Stimulated activated CD4-positive, alpha-beta T cell treated with anti-CD3 and anti-CD28 coated beads, Interleukin-12 subunit alpha, Interleukin-12 subunit beta, amount 100 ng/mL, for 24 hours (primary cell): ENCODE results near the gene BEX2.
"Not testable (repeated sequence)": the region's sequence is repeated elsewhere in the genome, so short reads cannot be mapped to it uniquely, and the experiment has no call there.

Source experiments
- DNase-seq, 2 experiments: peaks; one replicate each; pipeline ENCODE4 v3.0.0-alpha.2; 2020; ENCODE audit warnings: low read depth in 2 of 2

Gene BEX2

DNA sequence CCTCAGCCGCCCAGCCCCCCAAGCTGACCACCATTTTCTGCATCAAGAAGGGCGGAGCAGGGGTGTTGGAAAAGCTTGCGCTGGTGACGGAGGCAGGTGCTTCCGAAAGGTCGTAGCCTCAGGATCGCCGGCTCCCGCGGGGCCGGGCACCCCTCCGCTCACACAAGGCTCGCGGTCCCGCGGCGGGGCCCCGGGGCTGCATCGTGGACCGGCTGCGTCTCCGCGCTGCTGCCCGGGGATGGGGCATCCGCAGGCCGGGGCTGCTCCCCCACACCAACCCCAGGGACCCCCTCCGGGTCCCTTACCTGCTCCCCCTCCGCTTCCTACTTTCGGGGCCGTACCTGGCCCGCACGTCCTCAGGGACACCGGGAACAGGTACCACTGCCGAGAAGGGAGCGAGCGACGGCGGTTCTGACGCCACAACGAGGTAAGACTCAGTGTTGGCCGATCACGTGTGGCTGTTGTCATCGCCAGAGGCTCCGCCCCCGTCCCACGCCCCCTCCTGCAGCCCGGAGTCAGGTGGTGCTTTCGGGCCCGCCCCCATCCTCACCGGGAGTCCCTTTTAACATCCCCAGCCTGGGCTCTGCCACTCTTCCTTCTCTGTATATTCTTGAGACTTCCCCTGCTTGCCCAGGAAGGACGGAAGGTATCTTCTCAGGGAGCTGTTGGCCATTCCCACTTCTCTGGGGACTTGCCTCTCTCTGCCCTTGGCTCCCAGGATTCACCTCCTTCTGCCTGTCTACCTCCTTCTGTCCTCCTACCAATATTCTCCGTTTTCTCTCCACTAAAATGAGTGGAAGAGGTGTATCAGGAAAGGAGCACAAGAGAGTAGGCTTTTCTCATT lies at the start of gene BEX2:
Gene BEX2 (minus strand): TSS at position 436 of the 844 bp plus-strand sequence. CDS start 1,014 bp downstream, outside the sequence.
- peak; percentile 50 to 74 for DNase-seq

DNA sequence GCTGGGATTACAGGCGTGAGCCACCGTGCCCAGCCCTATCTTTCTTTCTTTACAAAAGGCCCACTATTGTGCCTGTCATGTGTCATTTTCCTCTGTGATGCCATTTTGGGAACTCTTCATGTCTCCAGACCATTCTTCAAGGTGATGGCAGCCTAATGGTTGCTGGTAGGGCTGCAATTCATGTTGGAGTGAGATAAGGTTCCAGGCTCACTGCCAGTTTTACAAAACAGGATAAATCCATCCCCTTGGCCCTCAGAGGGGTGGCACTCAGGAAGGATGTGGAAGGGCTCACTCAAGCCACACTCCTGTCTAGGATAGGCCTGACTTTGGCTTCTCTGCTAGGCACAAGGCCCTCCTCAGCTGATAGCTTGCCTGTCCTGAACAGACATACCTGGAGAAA lies 49.3 kb upstream of the BEX2 start:
- DNase-seq = no peak

GRCh38 chrX:103359605-103360004 lies 48.8 kb upstream of the BEX2 start:
- not testable (repeated sequence) for DNase-seq

GRCh38 chrX:103357871-103358270 lies 47.1 kb upstream of the BEX2 start:
- no peak for DNase-seq

- DNase-seq = no peak
Observed at GRCh38 chrX:103356858-103357257, 46.1 kb upstream of the BEX2 start.

DNA sequence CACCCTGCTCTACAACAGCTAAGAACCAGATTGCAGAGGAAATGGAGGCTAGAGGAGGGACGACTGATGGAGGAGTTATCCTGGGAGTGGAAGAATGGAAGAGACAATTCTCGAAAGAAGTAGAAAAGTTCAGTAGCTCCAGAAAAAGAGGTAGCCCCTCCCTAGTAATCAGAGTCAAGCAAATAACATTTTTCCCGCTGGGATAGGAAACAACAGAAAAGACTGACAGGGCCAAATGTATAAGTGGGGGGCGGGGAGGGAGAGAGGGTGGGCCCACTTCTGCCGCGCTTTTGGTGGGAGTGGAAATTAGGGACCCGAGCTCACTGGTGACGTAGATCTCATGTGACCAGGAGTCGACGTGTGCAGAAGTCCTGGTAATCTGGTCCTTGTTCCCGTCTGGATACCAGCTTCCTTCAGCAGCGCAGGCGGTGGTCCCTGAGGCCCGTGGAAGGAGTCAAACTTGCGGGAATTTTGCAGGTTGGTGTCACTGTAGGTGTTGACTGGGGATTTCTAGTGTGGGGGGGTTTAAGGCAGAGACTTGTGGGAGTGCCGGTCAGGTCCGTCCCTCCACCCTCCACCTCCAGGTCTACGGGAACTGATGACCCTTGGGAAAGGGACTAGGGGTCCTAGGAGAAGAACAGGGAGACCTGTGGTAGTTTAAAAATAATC lies 45.5 kb upstream of the BEX2 start, which contains the start of gene TCEAL9:
Gene TCEAL9 (plus strand): TSS at position 377 of the 669 bp plus-strand sequence. CDS start 1,179 bp downstream, outside the sequence.
- no peak for DNase-seq

- no peak for DNase-seq
Observed at GRCh38 chrX:103347682-103348397, 37.0 kb upstream of the BEX2 start.

DNA sequence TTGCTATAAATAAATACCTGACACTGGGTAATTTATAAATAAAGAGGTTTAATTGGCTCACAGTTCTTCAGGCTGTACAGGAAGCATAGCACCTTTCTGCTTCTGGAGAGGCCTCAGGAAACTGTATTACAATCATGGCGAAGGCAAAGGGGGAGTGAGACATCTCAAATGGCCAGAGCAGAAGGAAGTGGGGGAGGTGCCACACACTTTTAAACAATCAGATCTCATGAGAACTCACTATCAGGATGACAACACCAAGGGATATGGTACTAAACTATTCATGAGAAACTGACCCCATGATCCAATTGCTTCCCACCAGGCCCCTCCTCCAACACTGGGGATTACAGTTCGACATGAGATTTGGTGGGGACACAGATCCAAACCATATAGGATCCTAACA lies 33.8 kb upstream of the BEX2 start:
- no peak for DNase-seq

GRCh38 chrX:103343105-103343504 lies 32.3 kb upstream of the BEX2 start:
- DNase-seq = peak in 1 of 2 experiments; percentile 13

DNA sequence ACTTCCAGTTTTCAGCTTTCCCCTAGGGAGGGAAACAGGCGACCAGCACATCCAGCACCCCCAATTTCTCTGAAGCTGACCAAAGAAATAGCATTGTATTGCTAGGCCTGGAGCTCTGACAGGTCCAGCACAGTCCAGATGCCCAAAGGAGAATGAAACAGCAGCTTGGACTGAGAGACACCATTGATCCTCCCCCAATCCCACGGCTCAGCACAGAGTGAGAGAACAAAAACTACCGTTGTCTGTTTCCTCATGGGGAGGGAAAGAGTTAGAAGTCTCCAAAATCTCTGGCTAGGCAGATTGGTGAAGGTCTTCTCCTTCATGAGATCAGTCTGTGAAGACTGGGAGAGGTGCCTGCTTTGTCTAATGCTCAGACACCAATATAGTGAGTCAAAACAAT lies 27.9 kb upstream of the BEX2 start:
- no peak for DNase-seq

DNA sequence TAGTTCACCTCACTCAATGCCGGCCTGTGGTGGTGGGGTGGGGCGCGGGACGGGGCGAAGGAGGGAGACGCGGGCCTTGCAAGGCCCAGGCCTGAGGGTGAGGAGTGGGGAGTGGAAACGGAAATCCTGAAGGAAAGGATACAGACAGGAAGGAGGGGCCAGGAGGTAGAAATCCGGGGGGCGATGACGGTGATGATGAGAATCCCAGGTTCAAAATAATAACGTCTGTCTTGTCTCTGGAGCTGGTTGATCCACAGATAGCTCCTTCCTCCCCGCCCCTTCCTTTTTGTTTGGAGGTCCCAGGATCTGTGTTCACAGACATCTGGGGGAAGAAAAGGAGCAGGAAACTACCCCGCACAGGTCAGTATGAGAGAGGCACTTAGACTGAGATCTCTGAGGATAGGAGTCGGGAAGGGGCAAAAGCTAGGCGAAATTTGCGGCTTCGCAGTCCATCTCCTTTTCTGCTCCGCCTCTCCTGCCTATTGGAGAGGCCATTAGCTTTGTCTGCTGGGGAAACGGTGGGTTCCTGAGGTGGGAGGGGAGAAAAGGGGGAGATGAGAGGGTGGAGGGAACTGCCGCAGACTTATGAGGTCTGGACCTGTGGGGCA lies 20.0 kb upstream of the BEX2 start:
- DNase-seq = no peak

DNA sequence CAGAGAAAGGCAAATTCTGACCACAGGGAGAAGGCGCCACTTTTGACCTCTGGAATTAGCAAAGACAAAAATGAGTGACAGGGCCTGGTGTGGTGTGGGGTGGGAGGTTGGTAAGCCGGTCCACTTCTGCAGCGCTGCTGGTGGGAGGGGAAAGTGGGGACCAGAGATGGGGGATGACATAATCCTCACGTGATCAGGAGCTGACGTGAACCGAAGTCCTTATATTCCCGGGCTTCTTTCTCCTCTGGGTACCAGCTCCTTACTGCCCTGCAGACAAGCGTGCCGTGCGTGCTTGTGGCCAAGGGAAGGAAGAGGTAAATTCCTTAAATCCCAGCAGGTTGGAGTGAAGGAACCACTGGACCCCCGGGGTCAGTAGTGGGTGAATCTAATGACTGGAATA lies 19.2 kb upstream of the BEX2 start, which contains the start of gene TCEAL7:
Gene TCEAL7 (plus strand): TSS at position 249 of the 400 bp plus-strand sequence. CDS start 1,165 bp downstream, outside the sequence.
- DNase-seq = no peak

- no peak for DNase-seq
Observed at GRCh38 chrX:103311399-103311780, 600 bp upstream of the BEX2 start.

DNA sequence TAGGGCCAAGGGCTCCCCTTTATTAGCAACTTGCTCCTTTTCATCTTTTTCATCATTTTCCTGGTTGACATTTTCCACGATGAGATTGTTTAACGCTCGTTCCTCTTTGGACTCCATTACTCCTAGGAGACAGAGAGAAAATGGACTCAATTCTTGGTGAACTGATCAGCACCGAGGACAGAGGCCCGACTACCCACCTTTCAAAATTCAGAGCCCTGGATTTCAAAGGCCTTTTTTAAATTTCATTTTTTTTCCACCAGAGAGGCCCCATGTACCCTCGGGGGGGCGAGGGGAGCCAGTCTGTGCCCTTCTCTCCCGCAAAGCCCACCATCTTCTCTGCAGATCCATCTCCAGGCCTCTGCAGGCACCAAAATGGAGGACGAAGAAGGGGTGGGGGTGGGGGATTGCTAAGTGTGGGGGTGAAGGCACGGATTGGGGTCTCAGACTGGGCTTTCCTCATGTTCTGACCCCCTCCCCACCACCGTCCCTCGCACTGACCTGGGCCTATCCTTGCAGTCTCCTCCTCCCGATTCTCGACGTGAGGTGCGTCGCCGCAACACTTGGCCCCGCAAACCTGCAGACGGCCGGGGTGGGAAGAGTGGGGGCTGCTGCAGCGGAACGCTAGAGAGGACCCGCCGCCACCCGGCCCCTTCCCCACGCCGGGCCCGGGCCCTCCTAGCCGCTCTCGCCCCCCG lies 783 bp downstream of the BEX2 start:
- no peak for DNase-seq

DNA sequence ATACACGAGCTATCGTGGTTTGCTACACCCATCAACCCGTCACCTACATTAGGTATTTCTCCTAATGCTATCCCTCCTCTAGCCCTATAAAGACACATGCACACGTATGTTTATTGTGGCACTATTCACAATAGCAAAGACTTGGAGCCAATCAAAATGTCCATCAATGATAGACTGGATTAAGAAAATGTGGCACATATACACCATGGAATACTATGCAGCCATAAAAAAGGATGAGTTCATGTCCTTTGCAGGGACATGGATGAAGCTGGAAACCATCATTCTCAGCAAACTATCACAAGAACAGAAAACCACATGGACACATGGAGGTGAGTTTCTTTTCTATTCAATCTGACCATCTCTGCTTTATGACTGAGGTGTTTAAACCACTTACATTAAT lies 5.1 kb downstream of the BEX2 start:
- not testable (repeated sequence) for DNase-seq

GRCh38 chrX:103304705-103305104 lies 6.1 kb downstream of the BEX2 start:
- DNase-seq = no peak

- no peak for DNase-seq
Observed at GRCh38 chrX:103293118-103293517, 17.7 kb downstream of the BEX2 start.

GRCh38 chrX:103279624-103280023 lies 31.2 kb downstream of the BEX2 start:
- no peak for DNase-seq

GRCh38 chrX:103276581-103277002 lies 34.2 kb downstream of the BEX2 start, which contains the start of gene TCEAL5:
Gene TCEAL5, minus strand, starts transcription at chrX:103276750. Its CDS starts 2,187 bp downstream, at chrX:103274563.
- DNase-seq = no peak

- no peak for DNase-seq
Observed at GRCh38 chrX:103275947-103276567, 34.7 kb downstream of the BEX2 start.

- DNase-seq = no peak
Observed at GRCh38 chrX:103274284-103274683, 36.5 kb downstream of the BEX2 start.
